Hematopoietic multipotent progenitor cell treated with erythropoietin and hydrocortisone succinate and interleukin-3 and kit ligand, for 4 days (in vitro differentiated cells): ENCODE results near the gene C6orf89.
"Not testable (repeated sequence)": the region's sequence is repeated elsewhere in the genome, so short reads cannot be mapped to it uniquely, and the experiment has no call there.

ENCODE experiments used
- DNase-seq: peaks from one replicate; pipeline ENCODE4 v3.0.0-alpha.2; 2015

The C6orf89 gene

DNA sequence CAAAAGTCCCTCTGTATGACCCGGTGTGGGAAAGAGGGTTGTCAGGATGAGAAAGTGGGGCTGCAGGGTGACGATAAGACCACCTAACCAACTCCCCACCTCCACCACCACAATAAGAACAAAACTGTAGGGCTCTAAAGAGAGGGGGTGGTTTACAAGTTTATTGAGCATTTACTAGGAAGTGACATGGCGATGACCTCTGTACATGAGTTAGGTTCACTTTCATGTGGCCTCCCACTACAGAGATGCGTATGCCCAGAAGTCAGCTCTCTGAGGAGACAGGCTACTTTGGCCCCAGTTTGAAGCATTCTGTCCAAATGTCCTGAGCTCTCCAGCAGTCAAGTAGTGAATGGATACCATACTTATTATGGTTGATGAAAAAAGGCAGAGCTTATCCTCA, 40.1 kb downstream of the C6orf89 start:
- no peak for DNase-seq

DNA sequence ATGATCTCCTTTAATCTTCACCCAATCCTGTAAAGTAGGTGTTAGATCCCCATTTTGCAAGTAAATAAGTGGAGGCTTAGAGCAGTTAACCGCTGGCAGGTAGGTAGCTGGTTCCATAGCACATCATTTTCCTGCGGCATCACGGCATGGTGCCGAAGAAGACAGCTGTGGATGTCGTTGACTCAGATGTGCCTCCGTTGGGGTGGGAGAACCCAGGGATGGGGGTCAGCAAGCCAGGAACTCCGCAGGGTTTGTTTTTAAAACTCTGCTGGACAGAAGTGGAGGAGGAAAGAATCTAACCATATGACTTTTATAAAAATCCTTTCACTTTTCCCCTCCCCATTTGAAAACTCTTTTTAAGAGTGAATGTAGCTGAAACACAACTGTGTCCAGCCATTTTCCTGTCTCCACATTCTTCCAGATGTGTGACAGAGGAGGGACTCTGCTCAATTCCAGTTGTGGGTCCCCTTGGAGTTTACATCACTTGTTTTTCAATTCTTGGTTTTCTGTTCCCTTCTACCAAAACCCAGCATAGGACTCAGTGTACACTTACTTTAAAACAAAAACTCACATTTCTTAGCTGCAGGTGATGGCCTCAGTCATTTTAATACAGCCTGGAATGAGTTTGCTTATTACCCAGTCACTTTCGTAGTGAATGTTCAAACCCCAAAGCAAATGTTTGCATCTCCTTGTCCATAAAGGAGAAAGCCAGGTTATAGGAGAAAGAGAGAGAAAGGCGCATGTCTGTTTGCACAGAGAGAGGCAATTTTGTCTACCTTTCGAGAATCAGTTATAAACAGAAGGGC, 41.2 kb downstream of the C6orf89 start:
- no peak for DNase-seq

DNA sequence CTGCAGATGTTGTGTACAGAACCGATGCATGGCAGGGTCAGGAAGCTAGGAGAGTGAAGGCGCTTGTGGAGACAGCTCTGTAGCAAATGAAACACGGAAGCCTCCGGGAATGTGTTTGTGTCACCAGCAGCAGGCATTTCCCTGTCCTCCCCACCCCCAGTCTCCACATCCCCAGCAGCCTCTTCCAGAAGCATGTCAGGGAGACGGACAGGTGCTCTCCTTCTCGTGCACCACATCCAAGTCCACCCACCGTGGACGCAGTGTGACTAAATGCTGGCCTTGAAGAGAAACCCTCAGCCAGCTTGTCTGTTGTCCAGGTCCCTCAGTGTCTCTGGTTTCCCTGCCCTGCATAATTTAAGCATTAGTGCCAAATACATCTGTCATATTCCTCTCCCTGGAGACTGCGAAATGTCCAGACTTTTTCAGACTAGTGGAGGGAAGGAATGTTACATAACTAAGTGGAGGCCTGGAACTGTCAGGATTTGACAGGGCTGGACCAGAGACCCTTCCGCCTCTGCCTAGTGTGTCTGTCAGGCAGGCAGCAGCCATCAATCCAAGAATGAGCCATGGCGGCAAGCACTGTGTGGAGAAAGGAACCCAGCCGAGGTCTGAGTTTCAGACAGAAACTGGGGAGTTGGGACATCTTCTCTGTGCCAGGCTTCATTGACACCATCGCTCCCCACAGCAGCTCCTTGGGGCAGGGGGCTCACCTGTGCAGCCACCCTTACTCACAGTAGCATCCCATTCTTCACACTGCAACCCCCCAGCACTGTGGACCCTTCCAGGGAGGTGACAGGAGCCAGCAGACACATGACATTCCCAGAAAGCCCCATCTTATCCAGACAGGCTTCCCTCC, 42.2 kb downstream of the C6orf89 start:
- DNase-seq: no peak

DNA sequence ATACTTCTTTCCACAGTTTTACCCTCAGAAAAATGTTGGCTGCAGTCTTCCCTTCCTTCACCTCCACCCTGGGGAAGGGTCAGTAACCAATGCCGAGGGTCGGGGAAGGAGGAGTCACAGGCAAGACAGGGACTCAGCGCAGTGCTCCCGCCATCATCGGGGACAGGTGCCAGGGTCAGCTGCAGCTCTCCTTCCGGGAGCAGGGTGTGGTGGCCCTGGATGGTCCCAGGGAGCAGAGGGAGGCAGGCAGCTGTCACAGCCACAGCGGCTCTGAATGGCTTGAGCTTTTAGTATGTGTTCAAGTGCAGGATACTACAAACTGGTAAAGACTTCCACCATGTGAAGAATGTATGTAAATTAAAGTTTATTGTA, 42.8 kb downstream of the C6orf89 start:
- DNase-seq: no peak

DNA sequence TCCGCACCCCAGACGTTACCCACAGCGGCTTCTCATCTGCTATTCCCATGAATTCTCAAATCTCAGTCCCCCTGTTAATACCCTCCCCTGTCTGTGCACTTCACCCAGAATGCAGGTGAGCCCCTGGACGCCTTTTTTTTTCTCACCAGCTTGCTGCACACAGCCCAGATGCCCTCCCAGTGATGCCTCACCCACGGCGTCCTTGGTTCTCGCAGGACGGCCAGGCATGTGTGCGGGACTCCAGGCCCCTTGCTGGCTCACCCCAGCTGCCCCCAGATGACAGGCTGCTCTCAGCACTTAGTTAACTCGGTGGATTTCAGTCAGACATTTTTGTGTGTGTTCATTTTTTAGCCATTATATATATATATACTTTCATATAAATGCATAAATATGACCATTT, 43.4 kb downstream of the C6orf89 start:
- DNase-seq: no peak

DNA sequence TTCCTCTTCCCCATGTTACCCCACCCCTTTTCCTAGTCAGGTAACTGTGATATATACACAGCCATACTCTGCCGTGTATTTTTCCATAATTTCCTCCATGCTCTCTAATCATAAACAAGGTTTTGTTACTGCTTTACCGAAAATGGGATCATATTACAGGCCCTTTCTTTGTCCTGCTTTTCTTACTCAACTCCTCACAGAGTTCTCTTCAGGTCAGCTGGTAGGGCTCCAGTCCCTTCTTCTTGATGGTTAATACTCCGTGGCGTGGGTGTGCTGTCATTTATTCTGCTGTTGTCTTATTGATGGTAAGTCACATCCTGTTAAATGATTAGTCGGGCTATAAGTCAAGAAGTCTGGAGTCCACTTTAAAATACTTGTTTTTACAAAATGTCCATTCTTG, 43.9 kb downstream of the C6orf89 start:
- no peak for DNase-seq

DNA sequence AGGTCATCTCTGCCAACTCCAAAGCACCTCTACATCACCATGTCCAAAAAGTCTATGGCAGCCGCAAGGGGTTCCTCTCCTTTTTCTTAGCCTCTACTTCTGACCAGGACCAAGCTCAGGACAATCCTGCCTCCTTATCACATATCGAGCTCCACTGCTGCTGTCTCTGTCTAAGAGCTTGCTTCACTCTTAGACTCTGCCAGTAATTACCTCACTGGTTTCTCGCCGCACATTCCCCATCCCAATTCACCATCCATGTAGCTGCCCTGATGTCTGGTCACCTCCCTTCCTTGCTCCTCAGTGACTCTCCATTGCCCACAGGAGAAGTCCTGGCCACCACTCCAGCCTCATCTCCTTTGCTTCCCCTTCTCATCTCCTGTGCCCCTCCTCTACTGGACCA, 44.7 kb downstream of the C6orf89 start:
- no peak for DNase-seq

DNA sequence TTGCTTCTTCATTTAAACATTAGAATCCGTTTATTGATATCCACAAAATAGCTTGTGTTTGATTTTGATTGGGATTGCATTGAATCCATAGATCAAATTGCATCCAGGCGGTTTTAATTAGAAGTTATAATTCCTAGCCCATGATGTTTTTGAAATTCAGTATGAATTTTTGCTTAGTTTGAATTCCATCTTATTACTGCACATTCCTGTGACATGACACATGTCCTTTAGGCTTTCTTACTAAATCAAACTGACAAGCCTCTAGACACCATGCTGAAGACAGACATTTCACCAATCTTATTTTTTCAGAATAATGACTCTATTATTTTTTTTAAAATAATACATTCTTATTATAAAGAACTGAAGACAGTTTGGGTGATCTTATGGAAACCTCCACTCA, 47.4 kb downstream of the C6orf89 start:
- DNase-seq: no peak

DNA sequence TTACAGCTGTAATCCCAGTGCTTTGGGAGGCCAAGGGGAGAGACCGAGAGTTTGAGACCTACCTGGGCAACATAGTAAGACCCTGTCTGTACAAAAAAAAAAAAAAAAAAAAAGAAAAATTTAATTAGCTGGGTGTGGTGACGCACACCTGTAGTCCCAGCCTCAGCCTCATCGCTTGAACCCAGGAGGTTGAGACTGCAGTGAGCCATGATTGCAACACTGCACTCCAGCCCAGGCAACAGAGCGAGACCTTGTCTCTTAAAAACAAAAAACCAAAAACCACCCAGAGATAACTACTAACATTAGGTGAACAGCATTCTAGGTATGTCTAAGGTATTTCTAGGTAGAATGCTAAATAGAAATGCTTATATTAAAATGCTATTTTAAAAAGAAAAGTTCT, 47.8 kb downstream of the C6orf89 start:
- DNase-seq: no peak

DNA sequence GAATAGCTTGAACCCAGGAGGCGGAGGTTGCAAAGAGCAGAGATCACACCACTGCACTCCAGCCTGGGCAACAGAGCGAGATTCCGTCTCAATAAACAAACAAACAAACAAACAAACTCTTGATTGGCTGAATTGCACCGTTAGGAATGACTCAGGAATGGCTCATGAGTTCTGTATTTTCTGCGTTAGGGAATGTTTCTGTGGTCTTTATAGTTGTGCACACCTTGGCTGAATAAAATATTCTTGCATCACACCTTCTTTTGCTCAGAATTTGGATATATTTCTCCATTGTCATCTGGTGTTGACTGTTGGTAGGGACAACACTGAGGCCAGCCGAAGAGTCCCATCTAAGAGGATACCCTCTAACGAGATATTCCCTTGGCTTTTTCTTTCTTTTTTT, 49.1 kb downstream of the C6orf89 start:
- no peak for DNase-seq

DNA sequence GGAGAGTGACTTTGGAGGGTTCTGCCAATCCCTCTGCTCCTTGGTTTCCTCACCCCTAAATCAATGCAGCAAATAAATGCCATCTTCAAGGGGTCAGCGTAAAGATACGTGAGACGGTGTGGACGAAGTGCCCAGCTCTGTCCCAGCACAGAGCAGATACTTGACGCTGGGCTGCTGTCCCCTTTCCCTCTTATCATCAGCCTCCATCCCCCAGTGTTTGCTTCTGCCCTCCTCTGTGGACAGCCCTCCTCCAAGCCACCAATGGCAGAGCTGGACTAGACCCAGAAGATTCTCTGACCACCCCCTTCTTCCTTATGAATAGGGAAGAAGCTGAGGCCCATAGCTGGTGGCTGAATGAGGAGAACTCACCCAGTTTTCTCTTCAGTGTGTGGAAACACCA, 51.1 kb downstream of the C6orf89 start:
- DNase-seq: no peak

DNA sequence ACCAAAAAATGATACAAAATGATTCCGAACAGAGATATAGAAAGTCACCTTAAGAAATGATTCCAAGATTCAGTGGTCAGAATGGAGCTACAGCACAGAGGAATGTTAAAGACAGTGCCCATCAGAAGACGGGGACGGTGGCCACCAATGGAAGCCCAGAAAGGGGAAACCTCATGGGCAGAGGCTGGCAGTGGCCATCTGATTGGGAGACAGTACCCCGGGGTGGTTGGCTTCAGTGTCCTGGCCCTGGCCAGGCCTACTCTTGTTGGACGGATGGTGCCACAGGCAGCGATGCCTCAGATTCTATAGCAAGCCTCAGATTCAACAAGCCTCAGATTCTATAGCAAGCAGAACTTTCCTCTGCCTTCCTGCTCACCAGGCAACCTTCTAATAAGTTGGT, 52.1 kb downstream of the C6orf89 start:
- DNase-seq: no peak

DNA sequence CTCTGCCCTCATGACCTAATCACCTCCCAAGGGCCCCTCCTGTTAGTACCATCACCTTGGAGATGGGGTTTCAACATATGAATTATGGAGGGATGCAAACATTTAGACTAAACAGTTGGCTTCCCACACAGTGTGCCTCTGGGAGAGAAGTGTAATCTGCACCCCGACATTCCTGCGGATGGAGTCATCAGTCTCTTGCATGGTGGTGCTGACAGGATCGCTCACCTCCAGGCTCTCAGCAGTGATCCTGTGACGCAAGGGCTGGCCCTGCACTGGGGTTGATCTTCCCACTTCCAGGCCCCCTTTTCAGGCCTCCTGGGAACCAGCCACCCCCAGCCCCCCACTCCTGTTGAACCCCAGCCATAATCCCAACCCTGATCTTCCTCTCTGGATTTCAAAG, 52.8 kb downstream of the C6orf89 start:
- DNase-seq: no peak

DNA sequence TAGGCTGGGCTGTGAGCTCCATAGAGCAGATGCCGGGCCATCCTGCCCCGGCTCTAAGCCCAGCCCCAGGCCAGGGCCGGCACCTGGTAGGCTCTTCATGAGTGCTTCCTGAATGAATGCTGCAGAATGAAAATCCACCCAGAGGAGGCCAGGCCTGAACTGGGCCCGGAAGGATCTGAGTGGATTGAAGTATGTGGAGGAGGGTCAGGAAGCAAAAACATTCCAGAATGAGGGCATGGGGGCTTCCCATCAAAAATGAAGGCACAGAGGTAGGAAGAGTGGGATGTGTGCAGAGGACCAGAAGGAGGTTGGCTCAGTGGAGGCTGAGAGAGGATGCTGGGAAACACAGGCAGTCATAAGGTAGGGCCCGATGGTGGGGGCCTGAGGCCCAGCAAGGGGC, 53.3 kb downstream of the C6orf89 start:
- not testable (repeated sequence) for DNase-seq

DNA sequence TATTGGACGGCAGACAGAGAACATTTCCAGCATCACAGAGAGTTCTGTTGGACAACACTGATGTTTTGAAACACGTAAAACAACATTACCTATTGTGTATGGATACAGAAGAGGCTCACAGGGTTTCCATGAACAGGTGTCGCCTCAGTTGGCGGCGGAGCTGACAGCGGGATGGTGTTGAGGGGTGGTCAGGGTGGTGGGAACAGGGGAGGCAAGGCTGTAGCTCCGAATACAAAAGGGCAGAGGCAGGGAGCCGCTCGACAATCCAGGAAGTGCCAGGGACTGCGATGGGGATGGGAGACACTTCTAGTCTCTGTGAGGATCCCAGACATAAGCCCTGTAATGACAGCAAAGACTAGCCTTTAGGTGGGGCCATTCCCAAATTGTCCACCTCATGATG, 54.3 kb downstream of the C6orf89 start:
- DNase-seq: no peak

DNA sequence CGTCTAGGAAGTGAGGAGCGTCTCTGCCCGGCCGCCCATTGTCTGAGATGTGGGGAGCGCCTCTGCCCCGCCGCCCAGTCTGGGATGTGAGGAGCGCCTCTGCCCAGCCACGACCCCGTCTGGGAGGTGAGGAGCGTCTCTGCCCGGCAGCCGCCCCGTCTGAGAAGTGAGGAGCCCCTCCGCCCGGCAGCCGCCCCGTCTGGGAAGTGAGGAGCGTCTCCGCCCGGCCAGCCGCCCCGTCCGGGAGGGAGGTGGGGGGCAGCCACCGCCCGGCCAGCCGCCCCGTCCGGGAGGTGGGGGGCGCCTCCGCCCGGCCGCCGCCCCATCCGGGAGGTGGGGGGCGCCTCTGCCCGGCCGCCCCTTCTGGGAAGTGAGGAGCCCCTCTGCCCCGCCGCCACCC, 55.8 kb downstream of the C6orf89 start:
- DNase-seq: not testable (repeated sequence)

DNA sequence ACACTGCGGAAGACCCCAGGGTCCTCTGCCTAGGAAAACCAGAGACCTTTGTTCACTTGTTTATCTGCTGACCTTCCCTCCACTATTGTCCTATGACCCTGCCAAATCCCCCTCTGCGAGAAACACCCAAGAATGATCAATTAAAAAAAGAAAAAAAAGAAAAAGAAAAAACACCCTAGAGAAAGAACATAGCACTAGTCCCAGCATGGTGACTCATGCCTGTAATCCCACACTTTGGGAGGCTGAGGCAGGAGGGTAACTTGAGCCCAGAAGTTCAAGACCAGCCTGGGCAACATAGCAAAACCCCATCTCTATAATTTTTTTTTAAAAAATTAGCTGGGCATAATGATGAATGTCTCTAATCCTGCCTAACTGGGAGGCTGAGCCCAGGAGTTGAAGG, 56.6 kb downstream of the C6orf89 start:
- DNase-seq: not testable (repeated sequence)

DNA sequence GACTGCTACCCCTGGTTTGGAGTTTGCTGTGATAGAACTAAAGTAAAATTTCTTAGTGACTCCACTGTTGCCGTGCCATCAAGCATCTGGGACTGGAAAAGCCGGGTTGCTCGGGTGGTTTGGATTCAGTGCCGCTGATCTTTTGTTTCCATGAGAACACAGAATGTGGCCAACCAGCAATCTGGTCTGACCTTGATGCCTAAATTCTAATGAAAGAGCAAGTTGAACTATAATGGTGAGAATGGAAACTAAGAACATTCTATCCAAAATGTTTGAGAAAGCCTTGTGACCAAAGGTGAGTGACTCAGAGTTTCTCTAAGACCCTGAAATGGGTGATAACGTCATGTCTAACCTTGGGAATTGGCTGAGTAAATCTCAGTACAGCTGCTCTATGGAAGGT, 58.9 kb downstream of the C6orf89 start:
- no peak for DNase-seq

DNA sequence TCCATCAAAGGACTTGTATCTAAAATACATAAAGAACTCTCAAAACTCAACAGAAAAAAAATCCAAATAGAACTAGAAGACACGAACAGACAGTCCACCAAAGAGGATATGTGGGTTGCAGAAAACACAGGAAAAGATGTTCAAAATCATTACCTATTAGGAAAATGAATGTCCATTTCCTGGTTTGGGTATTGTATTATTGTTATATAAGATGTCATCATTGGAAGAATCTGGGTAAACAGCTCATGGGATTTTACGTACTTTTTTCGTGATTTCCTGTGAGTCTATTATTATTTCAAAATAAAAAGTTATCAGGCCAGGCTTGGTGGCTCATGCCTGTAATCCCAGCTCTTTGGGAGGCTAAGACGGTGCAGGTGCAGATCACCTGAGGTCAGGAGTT, 59.5 kb downstream of the C6orf89 start:
- no peak for DNase-seq

DNA sequence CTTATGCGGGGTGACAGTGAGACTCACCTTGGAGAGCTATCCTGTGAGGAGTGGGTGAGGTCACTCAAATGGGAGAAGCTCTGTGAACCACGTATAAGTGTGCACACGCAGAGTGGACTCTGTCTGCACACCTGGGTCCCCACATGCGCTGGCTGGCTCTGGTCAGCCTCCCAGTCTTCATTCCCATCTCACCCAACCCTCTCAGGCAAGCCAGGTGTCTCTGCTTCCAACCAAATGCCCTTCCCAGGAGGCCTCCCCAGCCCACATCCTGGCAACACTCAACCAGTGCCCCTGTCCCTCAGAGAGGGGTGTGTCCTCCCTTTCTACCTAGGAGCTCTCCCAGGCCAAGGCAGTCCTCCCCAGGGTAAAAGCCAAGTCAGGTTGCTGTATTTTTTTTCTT, 60.8 kb downstream of the C6orf89 start:
- DNase-seq: no peak

DNA sequence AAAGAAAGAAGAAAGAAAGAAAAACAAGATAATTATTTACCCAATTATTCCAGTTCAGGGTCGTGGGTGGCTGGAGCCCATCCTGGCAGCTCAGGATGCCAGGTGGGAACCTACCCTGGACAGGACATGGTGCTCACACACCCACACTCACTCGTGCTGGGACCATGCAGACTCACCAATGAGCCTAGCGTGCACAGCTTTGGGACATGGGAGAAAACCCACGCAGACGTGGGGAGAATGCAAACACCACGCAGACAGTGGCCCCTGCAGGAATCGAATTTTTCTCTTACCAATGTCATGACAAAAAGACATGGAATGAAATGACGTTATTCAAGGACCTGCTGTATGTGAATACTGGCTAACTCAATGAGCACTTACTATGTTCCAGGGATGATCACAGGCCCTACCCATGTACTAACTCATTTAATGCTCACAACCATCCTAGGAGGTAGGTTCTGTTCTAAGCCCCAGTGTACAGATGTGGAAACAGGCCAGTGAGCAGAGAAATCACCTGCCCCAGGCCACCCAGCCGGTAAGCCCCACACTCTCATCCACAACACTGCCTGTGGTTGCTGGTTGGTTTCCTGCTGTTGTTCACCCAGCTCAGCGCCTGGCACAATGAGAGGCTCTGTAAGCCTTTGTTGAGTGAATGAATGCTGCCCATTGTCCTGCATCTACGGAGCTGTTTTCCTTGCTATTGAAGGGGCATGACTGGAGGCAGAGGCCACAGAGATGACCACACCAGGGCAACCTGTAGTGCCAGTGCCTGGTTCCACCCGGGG, 62.0 kb downstream of the C6orf89 start:
- DNase-seq: no peak

DNA sequence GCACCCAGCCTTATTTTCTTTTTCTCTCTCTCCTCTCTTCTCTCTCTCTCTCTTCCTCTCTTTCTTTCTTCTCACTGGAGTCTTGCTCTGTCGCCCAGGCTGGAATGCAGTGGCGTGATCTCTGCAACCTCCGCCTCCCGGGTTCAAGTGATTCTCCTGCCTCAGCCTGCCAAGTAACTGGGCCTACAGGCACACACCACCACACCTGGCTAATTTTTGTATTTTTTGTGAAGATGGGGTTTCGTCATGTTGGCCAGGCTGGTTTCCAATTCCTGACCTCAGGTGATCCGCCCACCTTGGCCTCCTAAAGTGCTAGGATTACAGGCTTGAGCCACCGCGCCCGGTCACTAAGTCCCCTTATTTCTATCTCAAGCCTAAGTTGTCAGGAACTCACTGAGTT, 63.3 kb downstream of the C6orf89 start:
- DNase-seq: not testable (repeated sequence)

DNA sequence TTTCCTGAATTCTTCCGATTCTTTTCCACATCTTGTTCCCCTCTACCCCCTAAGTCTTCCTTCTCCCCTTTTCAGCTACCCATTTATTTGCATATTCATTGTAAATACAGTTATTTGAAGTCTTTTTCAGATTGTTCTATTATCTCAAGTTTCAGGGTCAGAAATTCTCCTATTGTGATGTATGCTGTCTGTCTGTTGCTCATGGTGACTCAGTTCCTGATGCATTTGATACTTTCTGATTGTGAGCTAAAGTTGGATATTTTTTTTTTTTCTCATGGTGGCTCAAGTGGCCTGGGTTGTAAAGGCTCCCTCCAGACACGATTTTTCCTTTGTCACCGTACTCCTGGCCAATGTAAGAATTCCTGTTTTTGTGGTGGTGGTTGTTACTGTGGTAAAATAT, 63.9 kb downstream of the C6orf89 start:
- DNase-seq: no peak

DNA sequence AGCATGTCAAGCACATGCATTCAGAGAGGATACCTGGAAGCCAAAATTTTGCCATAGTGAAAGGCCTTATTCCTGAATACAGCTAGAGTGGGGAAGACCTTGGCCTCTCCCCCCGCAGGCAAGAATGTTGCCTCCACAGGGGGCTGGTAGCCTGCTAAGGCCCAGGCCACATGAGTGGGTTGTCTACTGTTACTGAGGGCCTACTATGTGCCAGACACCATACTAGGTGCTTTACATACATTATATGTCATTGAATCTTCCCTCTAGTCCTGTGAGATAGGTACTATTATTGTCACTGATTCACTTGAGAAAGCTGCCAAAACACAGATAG, 68.1 kb downstream of the C6orf89 start:
- no peak for DNase-seq
